Astrocyte of the spinal cord (primary cell): ENCODE data around the gene ZSWIM9.

Source experiments
- DNase-seq: peaks from one replicate; pipeline ENCODE4 v3.0.0; 2011; ENCODE audit warnings: low read depth, low spot score
- H3K4me3 ChIP-seq: 2 replicates; pipeline ENCODE4 v1.5.1; 2011; ENCODE audit warnings: low read depth, mild to moderate bottlenecking, low read length, moderate library complexity
- CTCF ChIP-seq: IDR thresholded peaks from 2 replicates; pipeline ENCODE4 v1.5.1; 2012; ENCODE audit warnings: low read depth, mild to moderate bottlenecking, low read length, inconsistent platforms
- in situ Hi-C: cut with HindIII; loops from 2 replicates; pipeline ENCODE4 v1.10.0; 2017; ENCODE audit warnings: low sequenced_read_pairs

The ZSWIM9 gene

GRCh38 chr19:48170817-48171347 lies 402 bp downstream of the ZSWIM9 start:
- in situ Hi-C loops = no loop called here
- peak overlapping the region; percentile 86 for H3K4me3 ChIP-seq
- TF ChIP-seq CTCF = no peak
- DNase-seq = no peak

- no peak for TF ChIP-seq CTCF
- peak overlapping the region; percentile 86 for H3K4me3 ChIP-seq
- no peak for DNase-seq
- in situ Hi-C loops = no loop called here
These were observed 1.2 kb downstream of the ZSWIM9 start for GRCh38 chr19:48171710-48172109.

- TF ChIP-seq CTCF = no peak
- no peak overlapping the region for H3K4me3 ChIP-seq
- DNase-seq = no peak
- in situ Hi-C loops = no loop called here
These were observed 4.1 kb downstream of the ZSWIM9 start for GRCh38 chr19:48174445-48175030.

GRCh38 chr19:48175578-48175977 lies 5.1 kb downstream of the ZSWIM9 start:
- H3K4me3 ChIP-seq = no peak overlapping the region
- no peak for TF ChIP-seq CTCF
- DNase-seq = no peak
- in situ Hi-C loops = no loop called here

GRCh38 chr19:48176226-48176625 lies 5.7 kb downstream of the ZSWIM9 start:
- H3K4me3 ChIP-seq = no peak overlapping the region
- no peak for TF ChIP-seq CTCF
- DNase-seq = no peak
- in situ Hi-C loops = no loop called here

GRCh38 chr19:48181505-48181904 lies 11.0 kb downstream of the ZSWIM9 start:
- no peak for TF ChIP-seq CTCF
- no peak for DNase-seq
- in situ Hi-C loops = no loop called here
- H3K4me3 ChIP-seq = no peak overlapping the region
